OCI-M2 (cell line): ENCODE measurements around the gene TRIM17.

Source experiments
- DNase-seq: peaks from one replicate; lab custom pipeline; 2025; ENCODE audit not compliant: unreplicated experiment; lab: John Stamatoyannopoulos, UW

The TRIM17 gene

DNA sequence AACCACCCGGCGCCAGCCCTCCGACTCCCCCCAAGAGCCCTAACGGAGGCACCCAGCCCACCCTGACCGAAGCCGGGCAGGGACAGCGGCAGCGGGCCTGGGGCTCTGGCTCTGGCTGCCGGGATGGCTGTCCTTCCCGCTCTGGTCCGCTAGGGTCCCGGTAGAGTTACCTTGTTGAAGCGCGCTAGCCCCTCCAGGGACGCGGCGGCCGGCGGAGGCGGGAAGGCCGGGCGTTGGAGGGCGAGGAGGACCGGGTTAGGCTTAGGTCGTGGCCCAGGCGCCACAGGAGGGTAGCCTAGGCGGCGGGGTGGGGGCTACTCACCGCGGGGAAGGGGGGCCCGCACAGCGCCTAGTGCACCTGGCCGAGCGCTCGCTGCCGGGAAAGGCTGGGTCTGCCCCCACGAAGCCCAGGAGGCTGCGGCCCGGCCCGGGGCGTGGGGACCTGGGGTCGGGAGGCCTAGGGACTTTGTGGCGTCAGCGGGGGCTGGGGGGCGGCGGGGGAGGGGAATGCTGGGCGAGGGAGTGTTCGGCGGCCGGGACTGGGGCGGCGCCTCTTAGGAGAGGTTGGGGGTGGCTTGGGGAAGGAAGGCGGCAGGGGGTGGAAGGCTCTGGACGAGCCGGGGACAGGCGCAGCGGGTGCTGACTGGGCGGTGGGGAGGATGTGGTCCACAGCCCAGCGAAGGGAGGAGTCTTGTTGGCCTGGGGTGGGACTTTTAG lies at the start of gene TRIM17:
Gene TRIM17, minus strand, starts transcription at position 645 of the 717 bp plus-strand sequence. CDS start 1,789 bp downstream, outside the sequence.
- no peak for DNase-seq

DNA sequence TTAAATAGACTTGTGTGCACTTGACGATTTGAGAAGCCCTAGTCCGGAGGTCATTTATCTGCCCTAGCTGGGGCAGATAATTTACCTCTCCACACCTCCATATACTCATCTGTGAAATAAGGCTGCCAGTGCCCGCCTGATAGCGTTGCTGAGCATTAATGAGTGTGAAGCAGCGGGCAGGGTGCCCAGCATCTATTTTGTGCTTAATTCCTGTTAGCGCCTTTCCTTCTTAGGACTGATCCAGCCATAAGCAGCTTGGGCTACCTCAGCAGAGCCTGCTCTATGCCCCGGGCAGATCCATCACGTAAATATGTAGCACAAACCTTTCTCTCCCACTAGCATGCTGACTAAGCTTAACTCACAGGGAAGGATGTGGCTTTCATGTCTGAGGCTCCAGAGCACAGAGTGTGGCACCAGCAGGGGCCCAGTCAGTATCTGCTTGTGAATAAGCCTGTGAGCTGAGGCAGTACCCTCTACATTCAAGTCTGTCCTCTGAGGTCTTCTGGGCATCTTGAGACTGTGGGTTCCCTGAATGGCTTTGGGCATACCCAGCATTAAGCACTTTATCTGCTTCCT lies 49.0 kb upstream of the TRIM17 start:
- DNase-seq: no peak

DNA sequence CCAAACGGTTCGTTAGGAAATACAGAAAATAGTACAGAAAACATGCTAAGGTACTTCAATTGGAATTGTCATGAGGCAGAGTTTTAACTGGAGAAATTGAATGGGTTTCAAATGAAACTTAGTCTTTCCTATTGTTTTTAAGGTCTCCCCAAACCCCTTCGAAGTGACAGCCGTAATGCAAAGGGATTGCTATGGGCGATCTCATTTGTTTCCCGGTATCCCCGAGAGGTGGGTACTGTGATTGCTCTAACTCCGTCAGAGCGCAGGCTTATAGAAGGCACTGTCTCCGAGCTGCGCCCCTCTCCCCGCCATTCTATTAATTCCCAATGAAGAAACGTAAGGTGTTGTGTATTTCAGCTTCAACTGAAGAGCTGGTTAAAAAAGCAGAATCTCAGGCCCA lies 48.5 kb upstream of the TRIM17 start:
- no peak for DNase-seq

- DNase-seq: no peak
Observed at GRCh38 chr1:228464487-228464983, 47.9 kb upstream of the TRIM17 start.

DNA sequence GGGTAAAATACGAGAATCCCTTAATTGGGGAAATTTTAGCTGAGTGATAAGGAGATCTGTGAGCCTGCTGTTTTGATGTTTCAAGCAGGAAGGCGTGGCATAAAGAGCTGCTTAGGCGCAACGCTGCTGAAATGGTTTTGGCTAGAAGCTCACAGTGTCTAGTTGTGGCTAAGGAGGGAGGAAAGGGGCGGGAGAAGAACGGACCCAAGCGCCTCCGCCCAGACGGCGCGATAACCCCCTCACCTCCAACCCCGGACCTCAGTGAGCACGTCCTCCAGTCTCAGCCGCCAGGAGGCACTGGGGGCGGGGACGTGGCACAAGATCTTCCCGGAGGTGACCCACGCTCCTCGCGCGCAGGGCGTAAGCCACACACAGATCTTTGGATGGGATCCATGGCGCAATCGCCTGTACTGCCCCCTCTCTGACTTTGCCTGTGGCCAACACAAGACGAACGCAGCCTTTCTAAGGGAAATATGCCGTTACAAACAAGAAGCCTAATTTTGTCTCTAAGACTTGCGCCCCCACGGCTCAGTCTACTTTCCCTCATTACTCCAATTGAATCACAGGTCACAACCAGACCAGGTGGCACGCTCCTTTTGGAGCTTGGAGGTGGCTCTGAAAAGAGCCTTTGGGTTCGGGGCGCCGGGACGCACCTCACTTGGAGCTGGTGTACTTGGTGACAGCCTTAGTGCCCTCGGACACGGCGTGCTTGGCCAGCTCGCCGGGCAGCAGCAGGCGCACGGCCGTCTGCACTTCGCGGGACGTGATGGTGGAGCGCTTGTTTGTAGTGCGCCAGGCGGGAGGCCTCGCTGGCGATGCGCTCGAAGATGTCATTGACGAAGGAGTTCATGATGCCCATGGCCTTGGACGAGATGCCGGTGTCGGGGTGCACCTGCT lies 47.1 kb upstream of the TRIM17 start:
- DNase-seq: no peak

GRCh38 chr1:228463009-228463558 lies 46.4 kb upstream of the TRIM17 start:
- DNase-seq: no peak

DNA sequence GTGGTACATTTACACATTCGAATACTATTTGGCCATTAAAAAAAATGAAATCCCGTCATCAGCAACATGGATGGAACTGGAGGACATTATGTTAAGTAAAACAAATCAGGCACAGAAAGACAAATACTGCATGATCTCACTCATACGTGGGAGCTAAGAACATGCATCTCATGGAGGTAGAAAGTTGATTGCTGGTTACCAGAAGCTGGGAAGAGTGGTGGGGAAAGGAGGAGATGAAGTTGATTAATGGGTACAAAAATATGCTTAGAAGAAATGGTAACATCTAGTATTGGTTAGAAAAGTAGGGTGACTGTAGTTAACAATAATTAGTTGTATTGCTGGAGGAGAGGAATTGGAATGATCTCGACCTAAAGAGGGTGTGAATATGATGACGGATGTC lies 45.9 kb upstream of the TRIM17 start:
- DNase-seq: no peak

DNA sequence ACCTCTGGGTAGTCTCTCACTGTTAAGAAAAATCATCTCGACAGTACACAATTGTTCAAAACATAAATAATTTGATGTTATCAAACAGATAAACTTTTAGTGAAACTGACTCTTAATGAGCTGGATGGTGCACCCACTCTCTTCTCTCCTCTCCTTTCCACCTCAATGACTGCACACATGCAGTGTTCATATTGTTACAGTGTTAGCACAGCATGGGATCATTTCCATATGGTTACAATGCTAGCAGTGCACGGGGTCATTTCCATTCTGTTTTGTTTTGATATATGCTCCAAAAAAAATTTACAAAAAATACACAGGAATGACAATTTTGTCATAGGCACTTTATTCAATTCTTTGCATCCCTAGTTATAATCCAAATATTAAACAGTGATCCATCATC lies 44.2 kb upstream of the TRIM17 start:
- DNase-seq: no peak

DNA sequence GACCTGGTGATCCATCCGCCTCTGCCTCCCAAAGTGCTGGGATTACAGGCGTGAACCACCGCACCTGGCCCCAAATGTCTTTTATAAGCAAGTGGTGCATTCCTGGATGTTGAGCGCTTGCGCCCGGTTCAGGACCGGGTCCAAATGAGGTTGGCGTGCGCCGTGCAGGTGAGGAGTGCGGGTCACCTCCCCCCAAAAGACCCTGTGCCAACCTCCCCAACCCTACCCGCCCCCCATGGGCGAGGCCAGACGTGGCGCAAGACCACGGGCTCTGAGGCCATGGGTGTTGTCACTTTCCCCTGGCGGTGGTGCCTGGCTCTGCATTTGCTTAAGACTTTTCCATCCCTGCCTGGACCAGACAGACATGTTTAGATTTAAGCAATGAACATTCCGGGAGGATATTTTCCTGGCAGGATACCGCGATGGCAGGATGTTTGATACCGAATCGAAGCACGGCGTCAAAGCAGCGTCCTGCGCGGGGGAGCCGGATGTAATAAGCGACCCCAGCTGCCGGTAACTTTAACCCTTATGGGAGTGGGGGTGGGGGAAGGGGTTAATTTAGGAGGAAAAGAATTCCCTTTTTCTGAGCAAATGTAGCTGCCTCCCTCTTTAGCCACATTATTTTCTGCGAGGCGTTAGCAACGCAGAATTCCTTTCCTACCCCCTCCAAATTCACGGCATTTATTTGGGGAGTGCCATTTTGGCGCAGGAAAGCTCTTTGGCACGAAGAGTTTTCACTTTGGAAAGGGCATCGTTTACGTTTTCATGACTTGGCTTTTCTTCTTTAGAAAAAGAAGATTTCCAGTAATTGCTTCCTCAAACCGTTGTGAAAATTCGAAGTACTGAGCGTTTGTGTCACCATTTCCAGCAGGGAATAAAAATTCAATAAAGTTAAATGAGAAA lies 42.7 kb upstream of the TRIM17 start:
- no peak for DNase-seq

DNA sequence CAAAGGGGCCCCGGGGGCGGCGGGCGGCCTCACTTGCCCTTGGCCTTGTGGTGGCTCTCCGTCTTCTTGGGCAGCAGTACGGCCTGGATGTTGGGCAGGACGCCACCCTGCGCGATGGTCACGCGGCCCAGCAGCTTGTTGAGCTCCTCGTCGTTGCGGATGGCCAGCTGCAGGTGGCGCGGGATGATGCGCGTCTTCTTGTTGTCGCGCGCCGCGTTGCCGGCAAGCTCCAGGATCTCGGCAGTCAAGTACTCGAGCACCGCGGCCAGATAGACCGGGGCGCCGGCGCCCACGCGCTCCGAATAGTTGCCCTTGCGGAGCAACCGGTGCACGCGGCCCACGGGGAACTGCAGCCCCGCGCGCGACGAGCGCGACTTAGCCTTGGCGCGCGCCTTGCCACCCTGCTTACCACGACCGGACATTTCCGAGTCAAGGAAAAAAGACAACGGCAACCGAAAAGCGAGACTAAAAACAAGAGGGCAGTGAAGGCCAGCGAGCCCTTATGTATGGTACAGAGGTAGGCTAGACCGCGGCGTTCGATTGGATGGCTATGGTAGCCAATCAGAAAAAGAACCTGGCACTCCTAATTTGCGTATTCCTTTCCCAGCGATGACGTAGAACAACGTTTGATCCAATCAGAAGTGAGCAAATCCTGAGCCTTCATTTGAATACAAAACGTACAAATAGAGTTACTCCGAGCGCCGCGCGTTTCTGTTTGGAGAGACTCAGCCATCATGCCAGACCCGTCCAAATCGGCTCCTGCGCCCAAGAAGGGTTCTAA lies 40.9 kb upstream of the TRIM17 start:
- DNase-seq: peak; percentile 94

DNA sequence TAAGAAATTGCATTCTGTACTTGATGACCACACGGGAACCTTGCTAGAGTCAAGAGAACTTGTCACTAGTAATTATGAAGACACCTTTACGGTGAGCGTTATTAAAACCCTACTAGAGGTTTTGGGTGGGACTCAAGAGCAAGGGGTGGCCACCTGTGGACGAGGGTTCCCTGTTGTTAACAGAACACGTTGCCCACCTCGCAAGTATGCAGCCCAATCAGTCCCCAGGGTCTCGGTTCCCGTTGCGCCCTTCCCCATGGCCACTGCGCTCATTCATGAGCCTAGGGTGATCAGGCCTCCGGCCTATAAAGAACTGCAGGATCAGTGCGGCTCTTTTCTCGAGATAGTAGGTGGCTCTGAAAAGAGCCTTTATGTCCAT lies 40.3 kb upstream of the TRIM17 start:
- no peak for DNase-seq

DNA sequence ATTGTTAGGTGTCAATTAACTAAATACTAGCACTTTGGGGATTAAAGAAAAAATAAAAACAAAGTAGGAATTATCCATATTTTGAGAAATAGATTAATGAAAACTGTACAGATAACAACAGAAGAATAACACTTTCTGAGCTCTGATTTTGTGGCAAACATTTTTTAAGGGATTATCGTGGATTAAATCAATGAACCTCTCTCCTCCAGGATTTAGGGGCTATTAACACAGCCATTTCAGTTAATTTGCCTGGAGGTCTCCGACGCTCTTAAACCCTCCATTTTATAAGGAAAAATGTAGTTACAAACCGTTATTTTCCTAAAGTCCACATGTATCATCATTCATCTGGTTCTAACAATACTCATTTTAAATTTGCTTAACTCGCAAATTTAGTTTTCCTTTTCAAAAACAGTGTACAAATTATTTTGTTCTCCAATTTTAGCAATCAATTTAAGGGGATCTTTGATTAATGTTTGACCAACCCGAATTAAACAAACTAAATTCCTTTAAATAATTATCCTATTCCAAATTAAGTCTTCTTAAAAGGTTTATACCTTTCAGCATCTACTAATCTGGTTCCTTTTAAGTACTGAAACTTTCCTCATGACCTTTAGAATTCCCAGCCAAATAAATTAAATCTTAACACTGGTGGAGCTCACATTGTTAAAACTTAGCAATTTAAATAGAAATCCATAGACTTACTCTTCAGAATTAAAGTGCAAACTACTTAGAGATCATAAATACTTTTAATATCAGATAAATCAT lies 39.8 kb upstream of the TRIM17 start:
- no peak for DNase-seq

GRCh38 chr1:228455715-228456114 lies 39.1 kb upstream of the TRIM17 start:
- no peak for DNase-seq

GRCh38 chr1:228454238-228454637 lies 37.6 kb upstream of the TRIM17 start:
- DNase-seq: no peak

GRCh38 chr1:228453614-228454013 lies 37.0 kb upstream of the TRIM17 start:
- DNase-seq: no peak

DNA sequence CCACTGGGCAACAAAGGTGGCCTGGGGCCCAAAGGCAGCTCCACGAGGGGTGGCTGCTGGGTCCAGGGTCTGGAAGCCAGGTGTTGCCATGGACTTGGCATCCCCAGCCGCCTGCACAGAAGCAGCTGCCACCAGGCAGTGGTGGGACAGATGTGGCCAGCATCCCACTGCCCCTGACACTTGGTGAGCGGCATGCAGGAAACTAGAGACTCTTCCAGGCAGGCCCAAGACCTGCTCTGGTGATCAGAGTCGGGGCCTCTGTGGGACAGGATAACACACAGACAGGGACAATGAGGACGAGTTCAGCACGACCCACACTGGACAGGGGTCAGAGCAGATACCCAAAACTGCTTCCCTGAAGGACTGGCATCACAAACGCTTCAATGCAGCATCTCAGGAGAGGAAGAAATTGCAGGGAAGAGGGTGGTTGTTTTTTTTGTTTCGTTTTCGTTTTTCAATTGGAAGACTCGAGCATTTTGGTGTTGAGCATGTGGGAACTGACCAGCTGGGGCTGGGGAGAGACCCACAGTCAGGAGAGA lies 36.4 kb upstream of the TRIM17 start:
- no peak for DNase-seq

DNA sequence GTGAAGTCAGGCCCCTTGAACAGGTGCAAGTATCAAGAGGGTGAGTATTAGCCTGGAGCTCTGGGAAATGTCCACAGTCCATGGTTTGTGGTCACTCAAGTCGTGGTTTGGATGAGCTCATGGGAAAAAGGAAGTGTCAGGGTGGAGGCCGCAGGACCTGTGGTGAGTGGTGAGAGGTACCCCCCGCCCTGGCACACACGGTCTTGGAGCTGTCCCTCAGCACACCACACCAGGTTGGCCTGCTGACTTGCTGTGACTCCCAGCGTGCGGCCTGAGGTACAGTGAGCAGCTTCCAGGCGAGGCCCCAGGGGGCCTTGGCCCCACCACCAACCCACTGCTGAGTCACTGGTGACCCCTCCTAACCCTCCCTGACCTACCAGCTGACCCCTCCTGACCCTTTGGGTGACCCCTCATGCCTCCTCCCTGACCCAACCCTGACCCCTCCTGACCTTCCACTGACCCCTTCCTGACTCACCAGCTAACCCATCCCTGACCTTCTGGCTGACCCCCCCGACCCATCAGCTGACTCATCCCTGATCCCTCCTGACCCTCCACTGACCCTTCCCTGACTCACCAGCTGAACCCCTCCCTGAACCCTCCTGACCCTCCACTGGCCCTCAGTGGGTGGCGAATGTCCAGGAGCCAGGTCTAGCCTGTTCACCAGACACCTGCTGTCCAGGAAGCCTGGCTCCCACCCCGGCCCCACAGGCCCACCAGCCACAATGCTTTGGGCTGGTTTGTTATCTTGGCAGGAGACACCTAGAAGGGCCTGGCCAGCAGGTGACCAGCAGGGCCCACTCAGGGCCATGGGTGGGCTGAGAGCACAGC lies 35.7 kb upstream of the TRIM17 start:
- DNase-seq: no peak

DNA sequence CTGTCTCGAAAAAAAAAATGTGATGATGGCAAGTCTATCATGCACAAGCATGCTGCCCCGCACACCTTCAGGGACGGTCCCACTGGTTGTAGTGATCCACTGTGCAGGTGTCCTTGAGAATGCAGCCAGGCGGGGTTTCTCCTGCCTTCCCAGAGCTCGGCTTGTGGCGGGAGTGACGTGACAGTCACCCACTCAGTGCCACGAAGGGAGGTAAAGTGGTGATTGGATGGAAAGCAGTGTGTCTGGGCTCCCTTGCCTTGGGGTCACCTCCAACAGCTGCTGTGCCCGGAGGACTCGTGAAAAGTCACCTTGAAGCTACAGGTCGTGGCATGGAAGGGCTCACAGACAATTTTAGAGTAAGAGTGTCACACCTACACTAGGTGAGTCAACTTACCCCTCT lies 33.5 kb upstream of the TRIM17 start:
- DNase-seq: no peak
